NCI-H187 treated with DMSO at 0.1 percent for 48 hours (cell line): ENCODE results near the gene UMAD1.
"Not testable (repeated sequence)": the region's sequence is repeated elsewhere in the genome, so short reads cannot be mapped to it uniquely, and the experiment has no call there.

ENCODE experiments used
- DNase-seq: peaks from one replicate; lab custom pipeline; 2025; lab: John Stamatoyannopoulos, UW

The UMAD1 gene

DNA sequence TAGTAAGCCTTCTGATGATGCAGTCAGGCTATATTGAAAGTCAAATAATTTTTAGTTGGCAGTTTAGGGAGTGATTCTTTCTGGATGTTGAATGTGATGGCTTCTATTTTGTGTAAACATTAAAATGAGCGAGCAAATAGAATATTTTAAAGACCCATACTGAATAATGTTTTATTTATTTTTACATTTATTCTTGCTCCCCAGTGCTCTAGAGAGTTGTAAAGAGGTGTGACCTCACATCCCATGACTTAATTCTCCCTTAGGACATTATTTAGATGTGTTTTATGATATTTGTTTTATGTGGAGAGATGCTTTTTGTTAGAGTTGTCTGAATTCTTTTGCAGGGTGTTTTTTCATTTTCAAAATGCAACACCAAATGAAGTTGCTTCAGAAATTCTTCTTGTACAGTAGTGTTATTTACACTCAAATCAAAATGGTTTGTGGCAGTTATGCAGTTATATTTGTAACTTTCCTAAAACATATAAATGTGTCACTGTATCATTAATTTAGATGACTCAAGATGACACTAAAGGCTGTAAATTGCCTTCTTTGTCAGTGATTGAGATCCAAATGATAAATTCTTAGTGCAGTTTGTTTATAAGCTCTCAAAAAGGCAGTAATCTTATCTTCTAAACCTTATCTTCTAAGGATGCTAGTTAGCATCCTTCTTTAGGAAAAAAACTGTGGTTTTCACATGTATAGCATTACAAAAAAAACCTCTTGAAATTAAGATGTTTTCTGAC is 12.4 kb downstream of the UMAD1 start:
- DNase-seq: no peak

- DNase-seq: no peak
Measured at GRCh38 chr7:7653593-7654187, 13.1 kb downstream of the UMAD1 start.

DNA sequence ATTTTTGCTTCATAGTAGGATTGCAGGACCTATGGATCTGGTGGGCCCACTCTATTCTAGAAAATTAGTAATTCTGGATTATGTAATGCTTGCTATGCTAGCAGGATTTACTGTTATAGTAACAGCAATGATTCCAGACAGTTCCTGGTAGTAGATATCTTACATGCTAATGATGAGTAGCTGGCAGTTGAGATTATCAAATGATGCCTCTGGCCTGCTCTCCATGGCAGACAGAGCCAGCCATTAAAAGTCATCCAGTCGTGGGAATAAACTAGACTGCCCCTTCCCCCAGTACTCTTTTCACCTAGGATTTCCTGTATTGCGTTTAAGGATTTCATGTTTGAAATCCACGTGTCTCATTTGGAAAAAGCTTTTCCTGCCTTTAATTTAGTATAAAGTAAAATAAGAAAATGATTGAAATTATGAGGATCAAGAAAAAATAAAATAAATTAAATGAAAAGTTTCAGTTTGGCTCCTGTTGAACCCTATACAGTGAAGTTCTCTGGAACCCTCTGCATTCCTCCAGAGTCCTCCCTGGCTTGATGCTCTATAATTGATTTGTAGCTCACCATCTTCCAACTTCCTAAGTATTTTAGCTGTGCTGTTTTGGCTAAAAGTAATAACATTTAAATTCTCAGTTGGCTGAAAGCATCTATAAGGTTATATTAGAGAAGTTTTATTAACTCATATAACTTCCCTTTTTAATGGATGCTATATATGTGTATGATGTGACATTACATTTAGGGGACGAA is 14.6 kb downstream of the UMAD1 start:
- no peak for DNase-seq

DNA sequence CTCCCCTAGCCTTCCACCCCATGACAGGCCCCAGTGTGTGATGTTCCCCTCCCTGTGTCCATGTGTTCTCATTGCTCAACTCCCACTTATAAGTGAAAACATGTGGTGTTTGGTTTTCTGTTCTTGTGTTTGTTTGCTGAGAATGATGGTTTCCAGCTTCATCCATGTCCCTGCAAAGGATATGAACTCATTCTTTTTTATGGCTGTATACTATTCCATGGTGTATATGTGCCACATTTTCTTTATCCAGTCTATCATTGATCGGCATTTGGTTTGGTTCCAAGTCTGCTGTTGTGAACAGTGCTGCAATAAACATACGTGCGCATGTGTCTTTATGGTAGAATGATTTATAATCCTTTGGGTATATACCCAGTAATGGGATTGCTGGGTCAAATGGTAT is 15.9 kb downstream of the UMAD1 start:
- not testable (repeated sequence) for DNase-seq

- no peak for DNase-seq
Measured at GRCh38 chr7:7662527-7662926, 22.0 kb downstream of the UMAD1 start.

GRCh38 chr7:7664291-7664690 is 23.7 kb downstream of the UMAD1 start:
- no peak for DNase-seq

DNA sequence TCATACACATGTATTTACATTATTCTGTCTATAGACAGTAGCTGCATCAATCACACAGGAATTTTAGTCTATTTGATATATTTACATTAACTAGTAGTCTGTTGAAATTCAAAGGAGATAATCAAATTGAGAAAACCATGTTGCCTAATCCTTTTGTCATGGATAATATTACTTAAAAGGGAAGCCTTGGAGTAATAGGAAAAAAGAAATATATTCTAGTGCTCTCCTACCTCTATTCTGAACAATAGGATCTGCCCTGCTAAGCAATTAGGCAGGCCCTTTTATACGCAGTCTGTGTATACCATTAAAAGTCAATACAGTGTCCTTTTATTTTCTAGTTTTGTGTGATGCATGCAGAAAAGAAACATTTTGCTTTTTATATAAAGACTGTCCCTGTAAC is 24.5 kb downstream of the UMAD1 start:
- DNase-seq: no peak

DNA sequence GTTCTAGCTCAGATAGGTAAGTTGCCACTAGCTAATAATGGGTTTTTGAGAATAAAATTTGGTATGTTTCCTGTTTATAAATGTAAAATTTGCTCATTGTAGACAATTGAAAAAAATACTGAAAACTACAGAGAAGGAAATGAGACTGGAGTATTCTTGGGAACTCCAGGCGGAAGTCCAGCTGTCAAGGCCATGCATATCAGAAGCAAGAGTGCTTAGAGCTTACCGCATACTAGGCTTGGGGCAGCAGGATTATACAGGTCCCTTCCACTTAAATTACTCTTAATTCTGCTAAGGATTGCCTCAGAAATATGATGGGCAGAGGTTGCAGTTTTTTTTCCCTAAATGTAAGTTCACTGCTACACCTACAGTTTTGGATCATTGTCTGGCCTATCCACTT is 26.6 kb downstream of the UMAD1 start:
- no peak for DNase-seq

DNA sequence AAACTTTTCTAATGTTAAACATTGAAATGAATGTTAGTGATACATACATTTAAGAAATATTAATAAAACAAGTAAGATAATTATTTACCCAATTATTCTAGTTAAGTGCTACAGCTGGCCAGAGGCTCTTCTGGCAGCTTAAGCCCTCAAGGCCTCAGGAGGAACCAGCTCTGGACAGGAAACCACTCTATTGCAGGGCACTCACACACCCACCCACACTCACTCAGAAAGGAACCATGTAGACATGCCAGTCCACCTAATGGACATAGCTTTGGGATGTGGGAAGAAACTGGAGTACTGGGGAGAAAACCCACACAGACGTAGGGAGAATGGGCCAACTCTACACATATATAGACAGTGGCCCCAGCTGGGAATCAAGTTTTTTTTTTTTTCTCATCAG is 28.2 kb downstream of the UMAD1 start:
- DNase-seq: no peak

DNA sequence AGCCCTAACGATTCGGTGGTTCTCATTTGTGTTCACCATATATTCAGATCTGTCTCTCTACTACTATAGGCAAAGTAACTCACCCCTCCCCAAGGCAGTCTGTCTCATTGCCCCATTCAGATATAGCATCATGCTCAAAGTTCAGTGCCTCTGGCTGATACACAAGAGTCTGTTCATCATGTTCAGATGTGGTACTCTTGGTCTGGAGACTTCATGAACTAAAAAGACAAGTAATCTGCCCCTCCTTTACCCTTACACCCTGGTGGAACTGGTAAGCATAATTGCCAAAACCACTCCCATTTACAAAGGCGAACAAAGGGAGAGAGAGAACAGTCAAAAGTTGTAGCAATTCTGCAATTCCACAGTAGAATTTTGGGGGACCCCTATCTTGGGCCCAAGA is 29.9 kb downstream of the UMAD1 start:
- no peak for DNase-seq

DNA sequence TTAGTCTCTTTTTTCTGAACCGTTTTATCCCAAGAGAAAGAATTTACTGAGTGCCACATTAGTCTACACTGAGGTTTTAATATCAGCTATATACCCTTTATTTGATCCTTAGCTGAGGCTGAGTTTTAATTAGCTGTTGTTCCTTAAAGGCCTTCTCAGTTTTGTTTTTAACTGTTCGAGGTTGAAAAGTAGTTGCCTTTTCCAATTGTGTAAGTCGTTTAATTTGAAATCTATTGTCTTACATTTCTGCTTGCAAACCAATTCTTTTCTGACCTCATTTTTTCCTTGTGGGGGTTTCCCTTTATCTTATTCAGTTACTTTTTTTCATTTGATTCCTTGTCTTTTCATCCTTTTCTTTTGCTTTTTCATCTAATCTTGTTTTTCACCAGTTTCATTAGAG is 30.8 kb downstream of the UMAD1 start:
- no peak for DNase-seq

DNA sequence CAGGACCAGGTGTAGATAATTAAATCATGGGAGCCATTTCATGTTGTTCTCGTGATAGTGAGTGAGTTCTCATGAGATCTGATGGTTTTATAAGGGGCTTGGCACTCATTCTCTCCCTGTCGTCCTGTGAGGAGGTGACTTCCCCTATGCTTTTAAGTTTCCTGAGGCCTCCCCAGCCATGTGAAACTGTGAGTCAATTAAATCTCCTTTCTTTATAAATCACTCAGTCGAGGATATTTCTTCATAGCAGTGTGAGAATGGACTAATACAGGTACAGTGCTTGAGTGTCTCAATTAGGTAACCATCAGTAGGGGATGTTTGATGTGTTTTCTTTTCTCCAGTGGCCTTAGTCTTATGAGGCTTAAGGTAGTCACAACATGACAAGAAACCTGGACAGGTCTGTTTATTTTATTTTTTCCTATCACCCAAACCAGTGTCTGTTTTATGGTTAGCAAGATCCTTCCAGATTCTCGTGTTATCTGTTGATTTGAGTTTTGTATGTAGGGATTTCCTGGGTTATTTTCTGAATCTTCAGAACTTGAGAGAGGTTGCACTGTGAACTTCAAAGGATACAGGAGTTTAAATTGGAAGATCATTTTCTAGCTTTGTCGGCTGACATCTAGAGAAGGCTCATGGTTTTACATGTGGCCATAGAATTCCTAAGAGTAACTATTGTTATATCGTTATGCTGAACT is 32.1 kb downstream of the UMAD1 start:
- DNase-seq: no peak

DNA sequence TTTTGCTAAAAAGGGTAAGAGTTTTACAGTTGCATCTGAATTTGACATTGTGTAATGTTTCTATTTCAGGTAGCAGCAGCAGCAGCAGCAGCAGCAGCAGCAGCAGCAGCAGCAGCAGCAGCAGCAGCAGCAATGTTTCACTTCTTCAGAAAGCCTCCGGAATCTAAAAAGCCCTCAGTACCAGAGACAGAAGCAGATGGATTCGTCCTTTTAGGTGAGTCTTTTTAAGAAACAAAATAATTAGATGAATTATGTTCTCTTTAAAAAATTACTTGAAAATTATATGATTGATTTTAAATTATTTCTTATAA is 32.6 kb downstream of the UMAD1 start:
- no peak for DNase-seq

DNA sequence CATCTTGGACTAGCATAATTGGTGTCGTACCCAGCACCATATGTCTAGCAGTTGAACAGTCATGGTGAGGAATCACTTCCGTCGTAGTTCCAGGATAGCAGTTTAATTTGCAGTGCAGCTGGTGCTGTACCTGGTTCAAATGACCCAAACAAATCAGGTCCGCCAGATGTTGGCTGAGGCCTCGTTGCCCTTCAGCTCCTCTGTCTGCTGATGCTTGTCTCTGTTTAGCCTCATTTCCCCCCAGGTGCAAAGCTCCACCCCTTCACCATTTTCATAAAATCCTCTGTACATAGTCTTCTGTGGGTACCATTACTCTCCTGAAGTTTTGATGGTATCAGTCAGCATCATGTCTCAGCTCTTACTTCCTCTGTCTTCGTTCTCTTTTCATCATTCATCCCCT is 35.1 kb downstream of the UMAD1 start:
- no peak for DNase-seq

GRCh38 chr7:7679640-7680039 is 39.1 kb downstream of the UMAD1 start:
- not testable (repeated sequence) for DNase-seq

GRCh38 chr7:7681191-7681935 is 40.8 kb downstream of the UMAD1 start:
- DNase-seq: no peak

GRCh38 chr7:7681936-7682329 is 41.4 kb downstream of the UMAD1 start:
- no peak for DNase-seq

DNA sequence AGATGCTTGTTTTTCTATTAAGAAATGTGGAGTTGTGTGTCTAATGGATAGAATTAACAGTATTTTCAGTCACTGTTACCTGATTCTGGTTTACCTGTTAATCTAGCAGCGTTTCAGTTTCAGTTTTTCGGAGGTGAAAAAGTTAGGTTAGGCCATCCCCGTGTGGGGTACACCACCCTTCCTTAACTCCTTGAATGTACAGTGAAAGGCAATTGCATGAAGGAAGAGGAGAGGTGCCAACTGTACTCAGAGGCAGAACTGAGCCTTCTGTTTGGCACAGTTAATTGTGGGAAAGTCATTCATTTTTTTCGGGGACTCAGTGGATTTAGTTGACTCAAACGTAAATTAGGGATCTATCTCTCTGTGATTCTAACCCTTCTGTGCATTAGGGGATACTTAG is 42.3 kb downstream of the UMAD1 start:
- no peak for DNase-seq

DNA sequence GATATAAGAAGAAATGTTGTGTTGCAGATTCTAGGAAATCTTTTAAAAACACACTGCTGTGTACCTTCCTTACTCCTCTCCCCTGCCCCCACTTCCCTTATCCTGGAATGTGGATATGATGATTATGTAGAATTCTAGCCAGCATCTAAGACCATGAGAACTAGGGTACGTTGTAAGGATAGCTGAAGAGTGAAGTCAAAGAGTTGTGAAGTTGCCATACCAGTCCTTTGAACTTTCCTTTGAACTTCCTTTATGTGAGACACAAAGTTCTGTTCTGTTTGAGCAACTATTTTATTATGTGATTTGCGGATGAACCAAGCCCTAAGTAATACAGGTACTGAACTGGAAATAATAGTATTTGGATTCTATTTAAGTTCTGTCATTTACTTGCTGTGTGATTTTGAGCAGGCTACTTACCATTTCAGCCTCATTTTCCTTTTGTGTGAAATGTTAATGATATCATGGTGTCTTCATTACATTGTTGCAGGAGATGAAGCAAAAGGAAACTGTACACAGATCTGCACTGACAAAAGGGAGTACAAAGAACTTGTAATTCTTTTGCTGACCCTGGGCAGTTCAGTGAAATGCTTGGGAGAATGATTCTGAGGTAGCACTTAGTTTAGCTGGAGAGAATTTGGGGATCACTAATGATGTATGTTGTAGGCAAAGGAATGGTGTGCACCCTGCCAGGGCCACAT is 46.4 kb downstream of the UMAD1 start:
- DNase-seq: no peak

DNA sequence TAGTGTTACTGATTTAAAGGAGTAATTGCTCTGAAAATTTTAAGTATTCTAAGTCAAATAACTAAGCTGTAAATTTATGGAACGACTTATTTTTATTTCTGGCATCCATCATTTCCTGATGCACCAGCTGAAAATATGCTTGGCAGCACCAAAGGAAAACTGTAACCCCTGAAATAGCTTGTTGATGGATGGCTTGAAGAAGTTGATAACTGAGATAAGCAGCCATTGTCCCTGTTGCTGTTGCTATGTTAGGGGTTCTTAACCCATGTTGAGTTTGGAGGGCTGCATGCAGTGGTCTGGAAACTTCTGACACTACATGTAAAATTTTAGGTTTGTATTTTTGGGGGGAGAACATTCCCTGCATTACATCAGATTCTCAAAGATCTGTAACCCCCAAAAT is 47.2 kb downstream of the UMAD1 start:
- DNase-seq: no peak

DNA sequence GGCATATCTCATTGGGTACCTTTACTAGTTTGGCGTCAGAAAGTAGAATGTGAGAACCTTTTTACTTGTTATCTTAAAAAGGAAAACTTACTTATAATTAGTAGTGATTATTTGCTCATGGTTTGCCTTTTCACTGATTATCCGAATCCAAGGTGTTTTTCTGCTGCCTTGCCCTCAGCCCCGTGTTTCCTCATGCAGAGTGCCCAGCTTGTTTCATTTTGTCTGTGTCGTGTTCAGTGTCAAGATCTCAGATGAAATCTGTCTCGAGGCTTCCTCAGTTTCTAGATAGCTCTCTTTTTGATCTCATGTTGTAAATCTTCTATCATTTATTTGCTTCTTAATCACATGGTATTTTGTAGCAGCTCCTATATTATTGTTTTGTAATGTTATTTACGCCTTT is 47.8 kb downstream of the UMAD1 start:
- no peak for DNase-seq

GRCh38 chr7:7688956-7689355 is 48.4 kb downstream of the UMAD1 start:
- no peak for DNase-seq
